ENCODE measurements around the gene INS.

INS gene

GRCh38 chr11:2143477-2143798, 17.6 kb downstream of the INS start:
- no peaks in the 10 kb centered on the region for H3K9me2 ChIP-seq (replicated peaks; ENCODE audit: insufficient read depth, low read length)
- no peaks in the 10 kb centered on the region for H3K27me3 ChIP-seq (ENCODE audit: low read length)
- H3K79me2 ChIP-seq (ENCODE audit: insufficient read depth, low read length): no peaks in the 10 kb centered on the region
- H3K9ac ChIP-seq (ENCODE audit: low read length): no peak overlapping the region
- H3K4me3 ChIP-seq (ENCODE audit: insufficient read depth, low read length, poor library complexity, severe bottlenecking): no peak overlapping the region
- H3K27ac ChIP-seq (ENCODE audit: low read depth, low read length): no peak overlapping the region
- no peak overlapping the region for H3K4me2 ChIP-seq (ENCODE audit: low read depth, low read length, poor library complexity, severe bottlenecking)
- TF ChIP-seq EZH2phosphoT487 (conservative IDR thresholded peaks at IDR 0.05; ENCODE audit: low read length): no peak
- TF ChIP-seq CTCF (IDR thresholded peaks at IDR 0.05; ENCODE audit: insufficient read depth, low read length, poor library complexity, severe bottlenecking): no peak
- H3F3A ChIP-seq (ENCODE audit: insufficient read depth): no peaks in the 10 kb centered on the region
- H3K9me3 ChIP-seq (ENCODE audit: insufficient read depth, low read length): no peaks in the 10 kb centered on the region
- no peaks in the 10 kb centered on the region for H3K36me3 ChIP-seq (ENCODE audit: low read length)
- H4K20me1 ChIP-seq (ENCODE audit: low read depth, low read length): no peaks in the 10 kb centered on the region
- H2AFZ ChIP-seq (ENCODE audit: low read depth, low read length, severe bottlenecking): no peak overlapping the region

- H3K9me3 ChIP-seq (ENCODE audit: insufficient read depth, low read length): no peaks in the 10 kb centered on the region
- no peaks in the 10 kb centered on the region for H3K36me3 ChIP-seq (ENCODE audit: low read length)
- no peaks in the 10 kb centered on the region for H3F3A ChIP-seq (ENCODE audit: insufficient read depth)
- no peaks in the 10 kb centered on the region for H3K9me2 ChIP-seq (replicated peaks; ENCODE audit: insufficient read depth, low read length)
- no peak overlapping the region for H3K4me3 ChIP-seq (ENCODE audit: insufficient read depth, low read length, poor library complexity, severe bottlenecking)
- H3K27ac ChIP-seq (ENCODE audit: low read depth, low read length): no peak overlapping the region
- H4K20me1 ChIP-seq (ENCODE audit: low read depth, low read length): no peaks in the 10 kb centered on the region
- H2AFZ ChIP-seq (ENCODE audit: low read depth, low read length, severe bottlenecking): no peak overlapping the region
- no peaks in the 10 kb centered on the region for H3K79me2 ChIP-seq (ENCODE audit: insufficient read depth, low read length)
- TF ChIP-seq EZH2phosphoT487 (conservative IDR thresholded peaks at IDR 0.05; ENCODE audit: low read length): no peak
- no peak for TF ChIP-seq CTCF (IDR thresholded peaks at IDR 0.05; ENCODE audit: insufficient read depth, low read length, poor library complexity, severe bottlenecking)
- H3K9ac ChIP-seq (ENCODE audit: low read length): no peak overlapping the region
- no peak overlapping the region for H3K4me2 ChIP-seq (ENCODE audit: low read depth, low read length, poor library complexity, severe bottlenecking)
- no peaks in the 10 kb centered on the region for H3K27me3 ChIP-seq (ENCODE audit: low read length)
These were observed 18.2 kb downstream of the INS start for GRCh38 chr11:2142762-2143202.

GRCh38 chr11:2142300-2142759, 18.7 kb downstream of the INS start:
- Histone ChIP-seq H3F3A (ENCODE audit: insufficient read depth) (no peaks in the 10 kb centered on the region), H3K27ac (ENCODE audit: low read depth, low read length) (no peak overlapping the region), H3K36me3 (ENCODE audit: low read length) (no peaks in the 10 kb centered on the region), H3K9me3 (ENCODE audit: insufficient read depth, low read length) (no peaks in the 10 kb centered on the region), H3K9ac (ENCODE audit: low read length) (no peak overlapping the region), H4K20me1 (ENCODE audit: low read depth, low read length) (no peaks in the 10 kb centered on the region), H2AFZ (ENCODE audit: low read depth, low read length, severe bottlenecking) (no peak overlapping the region), H3K4me2 (ENCODE audit: low read depth, low read length, poor library complexity, severe bottlenecking) (no peak overlapping the region), H3K4me3 (ENCODE audit: insufficient read depth, low read length, poor library complexity, severe bottlenecking) (no peak overlapping the region), H3K9me2 (replicated peaks; ENCODE audit: insufficient read depth, low read length) (no peaks in the 10 kb centered on the region), H3K79me2 (ENCODE audit: insufficient read depth, low read length) (no peaks in the 10 kb centered on the region), H3K27me3 (ENCODE audit: low read length) (no peaks in the 10 kb centered on the region)
- TF ChIP-seq EZH2phosphoT487 (conservative IDR thresholded peaks at IDR 0.05; ENCODE audit: low read length): no peak
- no peak for TF ChIP-seq CTCF (IDR thresholded peaks at IDR 0.05; ENCODE audit: insufficient read depth, low read length, poor library complexity, severe bottlenecking)

Measured in SU-DHL-6 (cell line).